ENCODE measurements around the gene APOD.
"Not testable (repeated sequence)": the region's sequence is repeated elsewhere in the genome, so short reads cannot be mapped to it uniquely, and the experiment has no call there.

DNA sequence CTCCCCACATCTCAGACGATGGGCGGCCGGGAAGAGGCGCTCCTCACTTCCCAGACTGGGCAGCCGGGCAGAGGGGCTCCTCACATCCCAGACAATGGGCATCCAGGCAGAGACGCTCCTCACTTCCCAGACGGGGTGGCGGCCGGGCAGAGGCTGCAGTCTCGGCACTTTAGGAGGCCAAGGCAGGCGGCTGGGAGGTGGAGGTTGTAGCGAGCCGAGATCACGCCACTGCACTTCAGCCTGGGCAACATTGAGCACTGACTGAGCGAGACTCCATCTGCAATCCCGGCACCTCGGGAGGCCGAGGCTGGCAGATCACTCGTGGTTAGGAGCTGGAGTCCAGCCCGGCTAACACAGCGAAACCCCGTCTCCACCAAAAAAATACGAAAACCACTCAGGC, 16.2 kb upstream of the APOD start:
- TF ChIP-seq, protein P1, sequence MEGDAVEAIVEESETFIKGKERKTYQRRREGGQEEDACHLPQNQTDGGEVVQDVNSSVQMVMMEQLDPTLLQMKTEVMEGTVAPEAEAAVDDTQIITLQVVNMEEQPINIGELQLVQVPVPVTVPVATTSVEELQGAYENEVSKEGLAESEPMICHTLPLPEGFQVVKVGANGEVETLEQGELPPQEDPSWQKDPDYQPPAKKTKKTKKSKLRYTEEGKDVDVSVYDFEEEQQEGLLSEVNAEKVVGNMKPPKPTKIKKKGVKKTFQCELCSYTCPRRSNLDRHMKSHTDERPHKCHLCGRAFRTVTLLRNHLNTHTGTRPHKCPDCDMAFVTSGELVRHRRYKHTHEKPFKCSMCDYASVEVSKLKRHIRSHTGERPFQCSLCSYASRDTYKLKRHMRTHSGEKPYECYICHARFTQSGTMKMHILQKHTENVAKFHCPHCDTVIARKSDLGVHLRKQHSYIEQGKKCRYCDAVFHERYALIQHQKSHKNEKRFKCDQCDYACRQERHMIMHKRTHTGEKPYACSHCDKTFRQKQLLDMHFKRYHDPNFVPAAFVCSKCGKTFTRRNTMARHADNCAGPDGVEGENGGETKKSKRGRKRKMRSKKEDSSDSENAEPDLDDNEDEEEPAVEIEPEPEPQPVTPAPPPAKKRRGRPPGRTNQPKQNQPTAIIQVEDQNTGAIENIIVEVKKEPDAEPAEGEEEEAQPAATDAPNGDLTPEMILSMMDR (IDR thresholded peaks at IDR 0.05) = not testable (repeated sequence)
- TF ChIP-seq POLR2A (IDR thresholded peaks at IDR 0.05) = not testable (repeated sequence)
